ENCODE results near the gene DNAH5.
"Not testable (repeated sequence)": the region's sequence is repeated elsewhere in the genome, so short reads cannot be mapped to it uniquely, and the experiment has no call there.

The DNAH5 gene

GRCh38 chr5:13816126-13816525, 128.4 kb downstream of the DNAH5 start:
- TF ChIP-seq, protein P1, sequence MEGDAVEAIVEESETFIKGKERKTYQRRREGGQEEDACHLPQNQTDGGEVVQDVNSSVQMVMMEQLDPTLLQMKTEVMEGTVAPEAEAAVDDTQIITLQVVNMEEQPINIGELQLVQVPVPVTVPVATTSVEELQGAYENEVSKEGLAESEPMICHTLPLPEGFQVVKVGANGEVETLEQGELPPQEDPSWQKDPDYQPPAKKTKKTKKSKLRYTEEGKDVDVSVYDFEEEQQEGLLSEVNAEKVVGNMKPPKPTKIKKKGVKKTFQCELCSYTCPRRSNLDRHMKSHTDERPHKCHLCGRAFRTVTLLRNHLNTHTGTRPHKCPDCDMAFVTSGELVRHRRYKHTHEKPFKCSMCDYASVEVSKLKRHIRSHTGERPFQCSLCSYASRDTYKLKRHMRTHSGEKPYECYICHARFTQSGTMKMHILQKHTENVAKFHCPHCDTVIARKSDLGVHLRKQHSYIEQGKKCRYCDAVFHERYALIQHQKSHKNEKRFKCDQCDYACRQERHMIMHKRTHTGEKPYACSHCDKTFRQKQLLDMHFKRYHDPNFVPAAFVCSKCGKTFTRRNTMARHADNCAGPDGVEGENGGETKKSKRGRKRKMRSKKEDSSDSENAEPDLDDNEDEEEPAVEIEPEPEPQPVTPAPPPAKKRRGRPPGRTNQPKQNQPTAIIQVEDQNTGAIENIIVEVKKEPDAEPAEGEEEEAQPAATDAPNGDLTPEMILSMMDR (IDR thresholded peaks at IDR 0.05): no peak
- Histone ChIP-seq H3K27ac (no peak overlapping the region), H3K27me3 (no peaks in the 10 kb centered on the region), H3K4me1 (ENCODE audit: control insufficient read depth in 1 of 2, insufficient read depth in 1 of 2, low read depth in 1 of 2, low read length in 1 of 2) (no peaks in the 10 kb centered on the region), H3K9me3 (no peaks in the 10 kb centered on the region), H3K4me3 (ENCODE audit: low read depth in 1 of 2, low read length in 1 of 2) (no peak overlapping the region), H3K36me3 (no peaks in the 10 kb centered on the region)

DNA sequence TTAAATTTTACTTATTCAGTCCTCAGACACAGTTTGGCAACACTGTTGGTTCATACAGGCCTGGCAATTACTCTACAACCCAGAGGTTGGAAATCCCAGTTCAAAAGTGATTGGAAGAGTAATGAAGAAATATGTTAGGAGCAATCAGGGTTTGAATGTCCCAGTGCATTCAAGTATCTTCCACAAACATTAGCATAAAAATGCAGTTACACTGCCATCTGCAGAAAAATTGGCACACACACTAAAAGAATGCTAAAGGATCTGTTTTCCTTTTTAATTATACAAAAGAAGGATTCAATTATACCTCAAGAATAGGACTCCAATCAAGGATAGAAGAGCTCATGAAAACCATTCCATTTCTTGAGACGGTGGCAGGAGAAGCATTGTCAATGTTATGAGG, 130.2 kb downstream of the DNAH5 start:
- Histone ChIP-seq H3K27ac (no peak overlapping the region), H3K4me1 (ENCODE audit: control insufficient read depth in 1 of 2, insufficient read depth in 1 of 2, low read depth in 1 of 2, low read length in 1 of 2) (no peaks in the 10 kb centered on the region), H3K27me3 (no peaks in the 10 kb centered on the region), H3K4me3 (ENCODE audit: low read depth in 1 of 2, low read length in 1 of 2) (no peak overlapping the region), H3K36me3 (no peaks in the 10 kb centered on the region), H3K9me3 (no peaks in the 10 kb centered on the region)
- TF ChIP-seq, protein P1 (IDR thresholded peaks at IDR 0.05): no peak

DNA sequence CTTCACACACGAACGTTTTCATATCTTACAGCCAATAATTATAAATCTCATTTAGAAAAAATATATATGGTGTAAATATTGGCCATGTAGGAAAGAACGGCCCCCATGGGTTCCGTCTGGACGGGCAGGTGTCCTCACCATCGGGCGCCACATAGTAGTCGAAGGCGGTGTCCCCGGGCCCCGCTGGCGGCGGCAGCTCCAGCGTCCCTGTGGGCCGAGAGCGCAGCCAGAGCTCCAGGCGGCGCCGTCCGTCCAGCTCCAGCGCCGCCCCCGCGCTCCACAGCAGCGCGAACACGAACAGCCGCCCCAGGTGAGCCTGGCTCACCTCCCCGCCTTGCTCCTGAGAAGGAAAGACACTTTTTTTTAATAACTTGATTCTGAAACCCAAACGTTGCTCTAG, 134.6 kb downstream of the DNAH5 start:
- H3K4me3 ChIP-seq (ENCODE audit: low read depth in 1 of 2, low read length in 1 of 2): no peak overlapping the region
- no peaks in the 10 kb centered on the region for H3K27me3 ChIP-seq
- H3K27ac ChIP-seq: no peak overlapping the region
- TF ChIP-seq, protein P1 (IDR thresholded peaks at IDR 0.05): no peak
- H3K36me3 ChIP-seq: no peaks in the 10 kb centered on the region
- no peaks in the 10 kb centered on the region for H3K4me1 ChIP-seq (ENCODE audit: control insufficient read depth in 1 of 2, insufficient read depth in 1 of 2, low read depth in 1 of 2, low read length in 1 of 2)
- H3K9me3 ChIP-seq: no peaks in the 10 kb centered on the region

DNA sequence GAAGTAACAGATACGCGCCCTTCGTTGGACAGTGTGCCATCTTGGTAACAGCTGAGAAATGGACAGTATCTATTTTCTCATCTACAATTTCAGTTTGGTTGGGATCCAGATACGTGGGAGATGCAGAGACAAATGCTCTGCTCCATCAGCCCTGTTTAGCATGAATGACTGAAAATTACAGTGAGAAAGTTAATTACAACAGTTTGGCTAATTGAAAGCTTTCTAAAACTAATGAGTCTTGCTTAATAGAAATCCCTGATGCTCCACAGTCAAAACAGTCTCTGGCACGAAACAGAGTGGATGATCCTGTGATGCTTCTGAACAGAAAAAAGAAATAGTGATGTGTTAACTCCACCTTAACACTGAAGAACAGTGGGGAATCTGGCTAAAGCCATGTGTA, 140.2 kb downstream of the DNAH5 start:
- H3K36me3 ChIP-seq: no peaks in the 10 kb centered on the region
- H3K4me3 ChIP-seq (ENCODE audit: low read depth in 1 of 2, low read length in 1 of 2): no peak overlapping the region
- TF ChIP-seq, protein P1 (IDR thresholded peaks at IDR 0.05): no peak
- no peaks in the 10 kb centered on the region for H3K9me3 ChIP-seq
- H3K27me3 ChIP-seq: no peaks in the 10 kb centered on the region
- H3K4me1 ChIP-seq (ENCODE audit: control insufficient read depth in 1 of 2, insufficient read depth in 1 of 2, low read depth in 1 of 2, low read length in 1 of 2): no peaks in the 10 kb centered on the region
- no peak overlapping the region for H3K27ac ChIP-seq

GRCh38 chr5:13798569-13798968, 145.9 kb downstream of the DNAH5 start:
- H3K4me3 ChIP-seq (ENCODE audit: low read depth in 1 of 2, low read length in 1 of 2); H3K4me1 ChIP-seq (ENCODE audit: control insufficient read depth in 1 of 2, insufficient read depth in 1 of 2, low read depth in 1 of 2, low read length in 1 of 2); H3K9me3 ChIP-seq; H3K27me3 ChIP-seq; H3K36me3 ChIP-seq; H3K27ac ChIP-seq: not testable (repeated sequence)

DNA sequence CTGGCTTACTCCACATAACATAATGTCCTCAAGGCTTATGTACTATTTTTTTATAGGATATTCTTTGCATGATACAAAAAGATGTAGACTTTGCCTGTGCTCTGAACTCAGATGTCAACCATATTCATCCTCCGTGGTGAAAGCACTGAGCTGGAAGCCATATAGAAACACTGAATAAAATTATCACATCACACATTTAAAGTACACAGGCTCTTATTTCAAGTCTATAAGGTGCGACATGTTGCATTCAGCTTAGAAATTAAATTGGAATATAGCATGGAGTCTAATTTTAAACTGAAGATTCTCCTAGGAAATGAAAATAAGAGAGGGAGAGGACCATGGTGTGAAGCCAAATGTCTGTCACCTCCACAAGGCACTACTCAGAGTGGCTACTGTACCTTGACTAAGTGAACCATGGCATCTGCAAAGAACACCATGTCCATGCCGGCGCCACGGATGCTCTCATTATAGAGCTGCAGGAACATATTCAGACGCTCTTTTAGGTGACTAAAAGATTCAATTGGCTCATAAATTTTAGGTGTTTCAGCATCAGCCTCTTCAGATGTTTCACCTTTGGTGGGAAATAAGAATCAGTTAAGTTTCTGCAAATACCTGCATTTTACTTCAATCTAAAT, 158.6 kb downstream of the DNAH5 start:
- Histone ChIP-seq H3K9me3 (no peaks in the 10 kb centered on the region), H3K4me1 (ENCODE audit: control insufficient read depth in 1 of 2, insufficient read depth in 1 of 2, low read depth in 1 of 2, low read length in 1 of 2) (no peaks in the 10 kb centered on the region), H3K27me3 (no peaks in the 10 kb centered on the region), H3K27ac (no peak overlapping the region), H3K36me3 (no peaks in the 10 kb centered on the region), H3K4me3 (ENCODE audit: low read depth in 1 of 2, low read length in 1 of 2) (no peak overlapping the region)
- TF ChIP-seq, protein P1 (IDR thresholded peaks at IDR 0.05): no peak
